NCI-H2196 treated with DMSO at 0.1 percent for 48 hours (cell line): ENCODE results near the gene SYT9.

ENCODE experiments used
- DNase-seq: peaks from one replicate; lab custom pipeline; 2025; ENCODE audit not compliant: unreplicated experiment; lab: John Stamatoyannopoulos, UW

Gene SYT9

GRCh38 chr11:7462706-7463105, 211.0 kb downstream of the SYT9 start:
- no peak for DNase-seq

GRCh38 chr11:7467652-7468051, 215.9 kb downstream of the SYT9 start:
- DNase-seq: no peak

GRCh38 chr11:7469351-7469865, 217.7 kb downstream of the SYT9 start:
- DNase-seq: no peak

GRCh38 chr11:7471071-7471470, 219.4 kb downstream of the SYT9 start:
- no peak for DNase-seq

- DNase-seq: no peak
These were observed 222.0 kb downstream of the SYT9 start for GRCh38 chr11:7473717-7474116.

- no peak for DNase-seq
These were observed 228.4 kb downstream of the SYT9 start for GRCh38 chr11:7480113-7480512.

DNA sequence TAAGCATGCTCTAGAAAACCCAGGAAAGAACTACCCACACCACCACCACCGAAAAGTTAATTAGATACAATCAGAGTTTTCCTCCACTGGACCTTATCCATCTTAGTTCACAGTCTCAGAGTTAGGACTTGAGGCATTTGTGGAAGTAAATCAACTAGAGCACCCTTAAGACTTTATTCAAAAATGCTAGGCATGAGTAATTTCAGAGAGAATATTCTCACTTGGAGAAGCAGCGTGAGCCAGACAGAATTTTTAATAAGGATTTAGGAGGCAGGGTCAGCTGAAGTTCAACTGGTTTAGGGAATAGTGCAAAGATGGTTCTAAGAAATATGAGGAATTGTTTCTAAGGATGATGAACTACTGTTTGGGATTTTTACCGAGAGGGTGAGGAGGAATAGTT, 232.4 kb downstream of the SYT9 start:
- DNase-seq: no peak

DNA sequence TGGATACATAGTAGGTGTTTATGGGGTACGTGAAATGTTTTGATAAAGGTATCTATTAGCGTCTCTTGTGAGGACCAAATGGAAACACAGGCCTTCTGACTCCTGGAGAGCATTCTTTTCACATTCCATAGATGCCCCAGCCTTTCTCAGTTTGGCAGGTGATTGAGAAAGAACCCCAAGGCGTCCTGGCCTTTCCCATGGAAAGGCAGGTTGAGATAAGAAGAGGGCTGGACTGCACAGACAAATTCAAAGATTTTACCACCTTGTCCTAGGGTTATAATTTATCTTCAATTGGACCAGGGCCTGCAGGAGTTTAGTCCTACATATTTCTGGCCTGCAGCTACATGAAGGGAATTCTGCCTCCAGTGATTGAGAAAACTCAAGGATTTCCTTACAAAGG, 232.9 kb downstream of the SYT9 start:
- no peak for DNase-seq

GRCh38 chr11:7485186-7486097, 233.7 kb downstream of the SYT9 start, which contains the start of gene OLFML1:
OLFML1 (plus strand) TSS chr11:7485506; CDS start chr11:7485876, 370 bp downstream.
- DNase-seq: no peak

- DNase-seq: no peak
These were observed 234.5 kb downstream of the SYT9 start for GRCh38 chr11:7486098-7486780.

- no peak for DNase-seq
These were observed 235.1 kb downstream of the SYT9 start for GRCh38 chr11:7486781-7487140.

- DNase-seq: no peak
These were observed 235.7 kb downstream of the SYT9 start for GRCh38 chr11:7487360-7487759.

DNA sequence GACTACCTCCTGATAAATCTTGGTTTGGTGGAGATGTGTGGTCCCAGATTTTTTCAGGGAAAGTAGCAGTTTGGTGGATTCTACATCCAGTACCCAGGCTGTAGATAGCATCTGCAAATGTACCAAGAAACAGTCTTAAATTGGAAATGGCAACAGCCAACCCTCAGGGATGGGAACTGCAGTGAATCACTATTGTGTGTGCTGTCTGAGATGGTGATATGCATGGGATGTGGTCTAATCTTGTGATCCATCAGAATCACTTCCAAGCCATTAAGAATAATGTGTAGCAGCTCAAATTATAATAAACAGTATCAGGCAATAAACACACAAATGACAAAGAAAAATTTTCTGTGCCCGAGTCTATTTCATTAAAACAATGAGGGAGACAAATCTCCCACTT, 237.0 kb downstream of the SYT9 start:
- no peak for DNase-seq

DNA sequence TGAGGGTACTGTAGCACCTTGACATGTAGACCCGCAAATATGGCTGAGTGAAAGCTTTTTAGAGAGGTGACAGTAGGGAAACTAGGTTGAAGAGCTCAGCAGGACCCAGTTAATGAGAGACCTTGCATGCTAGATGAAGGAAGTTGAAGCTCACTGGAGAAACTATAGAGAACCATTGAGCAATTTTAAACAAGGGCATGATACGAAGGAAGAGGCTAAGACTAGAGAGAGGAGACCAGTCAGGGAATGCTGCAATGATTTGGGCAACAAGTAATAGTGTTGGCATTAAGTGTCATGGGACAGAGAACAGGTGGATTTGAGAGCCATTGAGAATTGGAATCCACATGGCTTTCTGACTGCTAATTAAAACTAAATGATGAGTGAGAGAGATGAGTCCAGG, 237.7 kb downstream of the SYT9 start:
- no peak for DNase-seq

GRCh38 chr11:7490054-7490453, 238.3 kb downstream of the SYT9 start:
- DNase-seq: no peak

DNA sequence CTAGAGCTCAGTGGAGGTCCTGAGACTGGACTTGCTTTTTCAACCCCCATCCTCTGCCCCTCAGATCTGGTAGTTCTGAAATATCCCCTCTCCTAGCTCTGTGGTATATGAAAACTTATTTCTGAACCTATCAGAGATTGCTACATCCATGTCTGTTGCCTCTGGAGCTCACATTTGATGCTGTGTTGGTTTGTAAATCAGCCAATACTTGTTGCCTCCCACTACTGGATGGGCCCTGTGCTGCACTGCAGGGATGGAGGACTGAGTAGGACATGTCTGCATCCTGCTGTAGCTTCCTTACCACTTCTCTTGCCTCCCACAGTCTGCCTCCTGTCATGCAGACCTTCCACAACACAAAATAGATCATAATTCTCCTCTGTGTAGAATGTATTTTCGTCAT, 238.8 kb downstream of the SYT9 start:
- DNase-seq: no peak

DNA sequence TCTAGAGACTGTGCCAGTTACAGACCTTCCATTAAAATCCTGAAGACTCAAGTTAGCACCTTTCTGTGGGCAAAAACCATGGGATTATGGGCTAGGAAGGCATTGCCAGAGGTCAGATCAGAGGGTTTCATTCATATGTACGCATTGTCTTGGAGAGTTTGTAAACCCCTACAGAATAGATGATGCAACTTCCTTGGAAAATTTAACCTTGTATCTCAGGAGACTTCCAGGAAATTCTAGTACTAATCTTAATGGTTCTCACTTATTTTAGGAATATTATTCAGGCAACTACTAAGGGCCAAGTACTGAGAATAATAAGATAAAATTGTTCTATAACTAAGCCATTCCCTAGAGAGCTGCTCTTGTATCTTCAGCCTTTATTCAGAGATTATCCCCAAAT, 240.5 kb downstream of the SYT9 start:
- DNase-seq: no peak

- DNase-seq: no peak
These were observed 242.0 kb downstream of the SYT9 start for GRCh38 chr11:7493670-7494069.

- no peak for DNase-seq
These were observed 242.5 kb downstream of the SYT9 start for GRCh38 chr11:7494086-7494745.

DNA sequence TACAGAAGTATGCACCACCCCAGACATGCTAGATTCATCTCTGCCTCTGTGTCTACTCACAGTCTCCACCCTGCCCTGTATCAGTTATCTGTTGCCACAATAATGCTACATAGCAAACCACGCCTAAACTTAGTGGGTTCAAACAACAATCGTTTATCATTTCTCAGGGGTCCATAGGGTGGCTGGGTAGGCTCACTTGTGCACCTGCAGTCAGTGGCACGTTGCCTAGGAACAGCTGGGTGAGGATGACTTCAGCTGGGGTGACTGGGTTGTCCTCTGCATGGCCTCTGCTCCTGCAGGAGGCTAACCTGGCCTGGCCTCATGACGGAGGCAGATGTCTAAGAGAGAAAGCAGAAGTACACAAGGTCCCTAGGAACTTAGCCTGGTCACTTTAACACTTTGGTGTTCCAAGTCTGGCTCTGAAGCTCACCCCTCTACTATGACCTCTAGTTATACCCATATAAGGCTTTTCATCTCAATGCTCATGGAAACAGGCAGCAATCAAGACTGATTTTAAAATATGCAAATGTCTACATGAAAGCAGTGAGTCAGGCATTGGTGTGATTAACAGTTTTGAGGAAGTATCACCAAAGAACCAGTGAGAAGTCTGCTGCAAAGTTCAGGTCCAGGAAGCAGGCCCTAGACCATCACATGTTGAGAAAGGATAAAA, 244.3 kb downstream of the SYT9 start:
- DNase-seq: no peak

GRCh38 chr11:7498193-7498592, 246.5 kb downstream of the SYT9 start:
- no peak for DNase-seq
